ENCODE measurements around the gene CCSER1. TPM values are rescaled to one million over a fixed set of nuclear protein-coding genes. Genes with fewer than 3 reads are reported as not detected.
"Not testable (repeated sequence)": the region's sequence is repeated elsewhere in the genome, so short reads cannot be mapped to it uniquely, and the experiment has no call there.

CCSER1 gene
- polyA plus RNA-seq, 1 donor from 2014 or later, result 20.8 TPM

DNA sequence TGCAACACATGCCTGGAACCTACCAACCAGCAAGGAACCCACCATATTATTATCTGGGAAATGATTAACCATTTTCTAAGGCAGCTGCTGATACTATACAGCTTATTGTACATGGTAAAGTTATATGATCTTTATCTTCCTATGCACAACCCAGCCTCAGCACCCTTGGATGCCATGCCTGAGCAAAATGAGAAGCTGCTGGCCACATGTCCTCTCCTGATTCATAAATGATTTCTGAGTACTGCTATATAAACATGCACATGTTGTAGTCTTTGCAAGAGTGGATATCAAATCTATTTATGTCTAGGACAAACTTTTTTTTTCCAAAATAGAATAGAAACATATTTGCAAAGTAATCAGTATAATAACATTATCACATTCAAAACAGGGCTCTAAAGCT, 1043.6 kb downstream of the CCSER1 start:
- TF ChIP-seq SMC3 (conservative IDR thresholded peaks at IDR 0.05; ENCODE audit: poor library complexity) (no peak), POLR2AphosphoS5 (IDR thresholded peaks at IDR 0.05) (no peak), MXI1 (conservative IDR thresholded peaks at IDR 0.05; ENCODE audit: poor library complexity, severe bottlenecking) (no peak), RAD21 (conservative IDR thresholded peaks at IDR 0.05) (no peak), TAF1 (IDR thresholded peaks at IDR 0.05; ENCODE audit: low read depth) (no peak), EP300 (conservative IDR thresholded peaks at IDR 0.05; ENCODE audit: poor library complexity, severe bottlenecking) (no peak), EZH2 (IDR thresholded peaks at IDR 0.05; ENCODE audit: borderline replicate concordance, insufficient read depth, low read length, poor library complexity, severe bottlenecking) (no peak)
- TF ChIP-seq, protein P1, sequence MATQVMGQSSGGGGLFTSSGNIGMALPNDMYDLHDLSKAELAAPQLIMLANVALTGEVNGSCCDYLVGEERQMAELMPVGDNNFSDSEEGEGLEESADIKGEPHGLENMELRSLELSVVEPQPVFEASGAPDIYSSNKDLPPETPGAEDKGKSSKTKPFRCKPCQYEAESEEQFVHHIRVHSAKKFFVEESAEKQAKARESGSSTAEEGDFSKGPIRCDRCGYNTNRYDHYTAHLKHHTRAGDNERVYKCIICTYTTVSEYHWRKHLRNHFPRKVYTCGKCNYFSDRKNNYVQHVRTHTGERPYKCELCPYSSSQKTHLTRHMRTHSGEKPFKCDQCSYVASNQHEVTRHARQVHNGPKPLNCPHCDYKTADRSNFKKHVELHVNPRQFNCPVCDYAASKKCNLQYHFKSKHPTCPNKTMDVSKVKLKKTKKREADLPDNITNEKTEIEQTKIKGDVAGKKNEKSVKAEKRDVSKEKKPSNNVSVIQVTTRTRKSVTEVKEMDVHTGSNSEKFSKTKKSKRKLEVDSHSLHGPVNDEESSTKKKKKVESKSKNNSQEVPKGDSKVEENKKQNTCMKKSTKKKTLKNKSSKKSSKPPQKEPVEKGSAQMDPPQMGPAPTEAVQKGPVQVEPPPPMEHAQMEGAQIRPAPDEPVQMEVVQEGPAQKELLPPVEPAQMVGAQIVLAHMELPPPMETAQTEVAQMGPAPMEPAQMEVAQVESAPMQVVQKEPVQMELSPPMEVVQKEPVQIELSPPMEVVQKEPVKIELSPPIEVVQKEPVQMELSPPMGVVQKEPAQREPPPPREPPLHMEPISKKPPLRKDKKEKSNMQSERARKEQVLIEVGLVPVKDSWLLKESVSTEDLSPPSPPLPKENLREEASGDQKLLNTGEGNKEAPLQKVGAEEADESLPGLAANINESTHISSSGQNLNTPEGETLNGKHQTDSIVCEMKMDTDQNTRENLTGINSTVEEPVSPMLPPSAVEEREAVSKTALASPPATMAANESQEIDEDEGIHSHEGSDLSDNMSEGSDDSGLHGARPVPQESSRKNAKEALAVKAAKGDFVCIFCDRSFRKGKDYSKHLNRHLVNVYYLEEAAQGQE (IDR thresholded peaks at IDR 0.05; ENCODE audit: borderline replicate concordance), result no peak
- TF ChIP-seq, protein P2, sequence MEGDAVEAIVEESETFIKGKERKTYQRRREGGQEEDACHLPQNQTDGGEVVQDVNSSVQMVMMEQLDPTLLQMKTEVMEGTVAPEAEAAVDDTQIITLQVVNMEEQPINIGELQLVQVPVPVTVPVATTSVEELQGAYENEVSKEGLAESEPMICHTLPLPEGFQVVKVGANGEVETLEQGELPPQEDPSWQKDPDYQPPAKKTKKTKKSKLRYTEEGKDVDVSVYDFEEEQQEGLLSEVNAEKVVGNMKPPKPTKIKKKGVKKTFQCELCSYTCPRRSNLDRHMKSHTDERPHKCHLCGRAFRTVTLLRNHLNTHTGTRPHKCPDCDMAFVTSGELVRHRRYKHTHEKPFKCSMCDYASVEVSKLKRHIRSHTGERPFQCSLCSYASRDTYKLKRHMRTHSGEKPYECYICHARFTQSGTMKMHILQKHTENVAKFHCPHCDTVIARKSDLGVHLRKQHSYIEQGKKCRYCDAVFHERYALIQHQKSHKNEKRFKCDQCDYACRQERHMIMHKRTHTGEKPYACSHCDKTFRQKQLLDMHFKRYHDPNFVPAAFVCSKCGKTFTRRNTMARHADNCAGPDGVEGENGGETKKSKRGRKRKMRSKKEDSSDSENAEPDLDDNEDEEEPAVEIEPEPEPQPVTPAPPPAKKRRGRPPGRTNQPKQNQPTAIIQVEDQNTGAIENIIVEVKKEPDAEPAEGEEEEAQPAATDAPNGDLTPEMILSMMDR (IDR thresholded peaks at IDR 0.05; ENCODE audit: poor library complexity, severe bottlenecking), result no peak
- H3K9me3 ChIP-seq (ENCODE audit: low read length), result peaks cover 3% of the 10 kb centered on the region
- no peak overlapping the region for H2AFZ ChIP-seq (ENCODE audit: low read depth, low read length)
- H3K79me2 ChIP-seq (replicated peaks; ENCODE audit: insufficient read depth, low read length), result no peaks in the 10 kb centered on the region
- H3K4me2 ChIP-seq (ENCODE audit: low read length), result no peak overlapping the region
- no peaks in the 10 kb centered on the region for H3F3A ChIP-seq (ENCODE audit: insufficient read depth, low read length, poor library complexity, severe bottlenecking)
- no peak overlapping the region for H3K27ac ChIP-seq (ENCODE audit: low read length)
- H4K20me1 ChIP-seq (ENCODE audit: insufficient read depth), result no peaks in the 10 kb centered on the region
- H3K27me3 ChIP-seq (ENCODE audit: insufficient read depth, low read depth, low read length), result no peaks in the 10 kb centered on the region
- H3K4me3 ChIP-seq (ENCODE audit: low read length), result no peak overlapping the region
- H3K9me2 ChIP-seq (ENCODE audit: insufficient read depth, low read length), result no peaks in the 10 kb centered on the region
- H3K36me3 ChIP-seq (ENCODE audit: insufficient read depth, low read length), result no peaks in the 10 kb centered on the region
- no peak overlapping the region for H3K9ac ChIP-seq (ENCODE audit: low read length)

DNA sequence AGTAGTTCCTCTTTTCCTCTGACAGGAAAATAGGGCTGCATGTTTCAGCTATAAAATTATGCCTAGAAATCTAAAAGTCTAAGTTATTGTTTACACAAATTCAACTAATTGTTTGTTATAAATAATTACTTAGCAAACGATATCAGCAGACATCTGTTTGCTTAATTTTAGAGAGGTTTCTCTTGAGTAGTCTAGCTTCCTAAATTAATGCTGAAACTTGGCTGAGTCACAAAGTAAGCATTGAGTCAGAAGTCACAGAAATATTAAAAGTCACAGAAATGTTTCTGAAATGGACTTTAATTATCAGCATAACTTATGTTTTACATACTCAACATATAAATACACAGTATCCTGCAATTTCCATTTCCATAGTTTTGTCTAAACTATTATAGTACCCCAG, 1044.0 kb downstream of the CCSER1 start:
- Histone ChIP-seq H3K4me2 (ENCODE audit: low read length) (no peak overlapping the region), H3K9me2 (ENCODE audit: insufficient read depth, low read length) (no peaks in the 10 kb centered on the region), H2AFZ (ENCODE audit: low read depth, low read length) (no peak overlapping the region), H3F3A (ENCODE audit: insufficient read depth, low read length, poor library complexity, severe bottlenecking) (no peaks in the 10 kb centered on the region), H3K27me3 (ENCODE audit: insufficient read depth, low read depth, low read length) (no peaks in the 10 kb centered on the region), H3K9me3 (ENCODE audit: low read length) (peaks cover 3% of the 10 kb centered on the region), H3K36me3 (ENCODE audit: insufficient read depth, low read length) (no peaks in the 10 kb centered on the region), H3K27ac (ENCODE audit: low read length) (no peak overlapping the region), H4K20me1 (ENCODE audit: insufficient read depth) (no peaks in the 10 kb centered on the region), H3K79me2 (replicated peaks; ENCODE audit: insufficient read depth, low read length) (no peaks in the 10 kb centered on the region), H3K4me3 (ENCODE audit: low read length) (no peak overlapping the region), H3K9ac (ENCODE audit: low read length) (no peak overlapping the region)
- TF ChIP-seq MXI1 (conservative IDR thresholded peaks at IDR 0.05; ENCODE audit: poor library complexity, severe bottlenecking), result no peak
- TF ChIP-seq EZH2 (IDR thresholded peaks at IDR 0.05; ENCODE audit: borderline replicate concordance, insufficient read depth, low read length, poor library complexity, severe bottlenecking), result no peak
- no peak for TF ChIP-seq SMC3 (conservative IDR thresholded peaks at IDR 0.05; ENCODE audit: poor library complexity)
- no peak for TF ChIP-seq EP300 (conservative IDR thresholded peaks at IDR 0.05; ENCODE audit: poor library complexity, severe bottlenecking)
- TF ChIP-seq TAF1 (IDR thresholded peaks at IDR 0.05; ENCODE audit: low read depth), result no peak
- TF ChIP-seq POLR2AphosphoS5 (IDR thresholded peaks at IDR 0.05), result no peak
- TF ChIP-seq, protein P2 (IDR thresholded peaks at IDR 0.05; ENCODE audit: poor library complexity, severe bottlenecking), result no peak
- TF ChIP-seq, protein P1 (IDR thresholded peaks at IDR 0.05; ENCODE audit: borderline replicate concordance), result no peak
- no peak for TF ChIP-seq RAD21 (conservative IDR thresholded peaks at IDR 0.05)

DNA sequence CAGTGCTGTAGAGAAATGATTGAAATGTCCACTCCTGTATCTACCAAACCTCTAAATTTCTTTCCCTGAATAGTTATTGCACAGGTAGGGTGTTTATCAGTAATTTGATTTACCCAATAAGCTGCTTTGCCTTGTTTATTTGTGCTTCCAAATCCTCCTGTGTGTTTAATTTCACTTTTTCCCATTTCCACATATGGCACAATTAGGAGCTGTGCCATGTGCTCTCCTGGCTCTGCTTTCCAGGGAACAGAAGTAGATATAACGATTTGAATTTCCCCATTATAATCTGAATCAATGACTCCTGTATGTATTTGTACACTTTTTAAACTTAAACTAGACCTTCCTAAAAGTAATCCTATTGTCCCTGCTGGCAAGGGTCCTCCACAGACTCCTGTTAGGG, 1057.9 kb downstream of the CCSER1 start:
- not testable (repeated sequence) for H3K9ac ChIP-seq (ENCODE audit: low read length); H3K9me2 ChIP-seq (ENCODE audit: insufficient read depth, low read length); H4K20me1 ChIP-seq (ENCODE audit: insufficient read depth); H2AFZ ChIP-seq (ENCODE audit: low read depth, low read length); H3K27ac ChIP-seq (ENCODE audit: low read length); H3K36me3 ChIP-seq (ENCODE audit: insufficient read depth, low read length); H3K4me3 ChIP-seq (ENCODE audit: low read length); H3K27me3 ChIP-seq (ENCODE audit: insufficient read depth, low read depth, low read length); H3K79me2 ChIP-seq (replicated peaks; ENCODE audit: insufficient read depth, low read length); H3F3A ChIP-seq (ENCODE audit: insufficient read depth, low read length, poor library complexity, severe bottlenecking); H3K4me2 ChIP-seq (ENCODE audit: low read length); H3K9me3 ChIP-seq (ENCODE audit: low read length)

Measured in neural cell (in vitro differentiated cells).